Measurements from ENCODE around the gene CCDC137. TPM values are rescaled to one million over a fixed set of nuclear protein-coding genes. Genes with fewer than 3 reads are reported as not detected.

CCDC137 gene
- total RNA-seq, 4 donors from 2014 or later, result 6.7 to 17.1 (median 11.2) TPM

- Histone ChIP-seq H3K9me3 (no peaks in the 10 kb centered on the region), H3K4me3 (no peak overlapping the region), H3K27me3 (peaks cover under 1 to 16% (median 8%) of the 10 kb centered on the region in 3 donors), H3K27ac (no peak overlapping the region), H3K36me3 (no peaks in the 10 kb centered on the region), H3K4me1 (no peaks in the 10 kb centered on the region)
- intact Hi-C loops (cut with DNase I; ENCODE audit: low total_unique reads) (no loop called here), in situ Hi-C loops (cut with MboI; ENCODE audit: low sequenced_read_pairs in 4 of 4) (no loop called here)
- TF ChIP-seq CTCF (IDR thresholded peaks at IDR 0.05 in 4 of 5, conservative IDR thresholded peaks at IDR 0.05 in 1 of 5) (no peak), POLR2A (IDR thresholded peaks at IDR 0.05) (no peak)
- ATAC-seq (no peak), DNase-seq (no peak)
Measured at GRCh38 chr17:81655378-81656117, 11.0 kb upstream of the CCDC137 start.

DNA sequence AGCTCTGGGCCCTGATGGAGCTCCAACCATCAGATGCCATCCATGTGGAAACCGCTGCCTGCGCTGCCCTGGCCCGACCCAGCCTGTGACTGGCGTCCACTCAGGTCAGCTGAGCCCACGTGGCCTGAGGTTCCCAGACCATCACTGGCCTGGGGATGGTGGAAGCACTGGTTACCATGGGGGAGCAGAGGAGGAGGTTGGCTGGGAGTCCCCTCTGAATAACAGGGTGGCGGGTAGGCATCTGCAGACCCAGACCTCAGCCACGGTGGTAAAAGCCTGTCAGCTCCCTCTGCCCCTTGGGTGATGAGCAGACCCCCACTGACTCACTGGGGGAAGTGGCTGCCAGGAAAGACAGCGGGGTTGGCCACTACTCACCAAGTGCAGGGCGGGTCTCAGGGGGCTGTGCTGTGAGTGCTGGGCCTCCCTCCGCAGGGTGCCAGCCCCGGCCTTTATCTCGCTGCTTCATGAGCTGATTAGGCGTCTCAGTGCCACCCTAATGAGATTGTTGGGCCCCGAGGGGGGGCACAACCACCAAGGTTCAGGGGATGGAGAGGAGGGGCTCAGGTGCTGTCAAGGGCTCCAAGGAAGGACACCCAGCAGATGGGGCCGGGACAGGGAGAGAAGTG lies 10.3 kb upstream of the CCDC137 start, which contains the start of gene PDE6G:
PDE6G (minus strand) TSS at position 425 of the 626 bp plus-strand sequence. CDS start 3,237 bp downstream, outside the sequence.
- no peak within 1 kb of the TSS for H3K27ac ChIP-seq
- no peaks in the 10 kb centered on the region for H3K4me1 ChIP-seq
- ATAC-seq (no peak), DNase-seq (no peak)
- in situ Hi-C loops (cut with MboI; ENCODE audit: low sequenced_read_pairs in 4 of 4) (no loop called here), intact Hi-C loops (cut with DNase I; ENCODE audit: low total_unique reads) (no loop called here)
- no peaks in the 10 kb centered on the region for H3K9me3 ChIP-seq
- no peak within 1 kb of the TSS for H3K4me3 ChIP-seq
- no peak for TF ChIP-seq POLR2A (IDR thresholded peaks at IDR 0.05)
- TF ChIP-seq CTCF (IDR thresholded peaks at IDR 0.05 in 4 of 5, conservative IDR thresholded peaks at IDR 0.05 in 1 of 5), result no peak
- H3K36me3 ChIP-seq, result no peaks in the 10 kb centered on the region
- H3K27me3 ChIP-seq, result peaks cover 0 to 9% (median 4%) of the 10 kb centered on the region in 3 donors

- Histone ChIP-seq H3K27ac (no peak overlapping the region), H3K9me3 (no peaks in the 10 kb centered on the region), H3K4me3 (no peak overlapping the region), H3K27me3 (peaks cover 0 to 6% (median 4%) of the 10 kb centered on the region in 3 donors), H3K36me3 (no peaks in the 10 kb centered on the region), H3K4me1 (no peaks in the 10 kb centered on the region)
- TF ChIP-seq CTCF (IDR thresholded peaks at IDR 0.05 in 4 of 5, conservative IDR thresholded peaks at IDR 0.05 in 1 of 5) (no peak), POLR2A (IDR thresholded peaks at IDR 0.05) (no peak)
- in situ Hi-C loops (cut with MboI; ENCODE audit: low sequenced_read_pairs in 4 of 4) (no loop called here), intact Hi-C loops (cut with DNase I; ENCODE audit: low total_unique reads) (no loop called here)
- DNase-seq (no peak), ATAC-seq (no peak)
Measured at GRCh38 chr17:81656835-81657234, 9.7 kb upstream of the CCDC137 start.

- H3K4me3 ChIP-seq, result no peak overlapping the region
- no peak for DNase-seq
- intact Hi-C loops (cut with DNase I; ENCODE audit: low total_unique reads), result no loop called here
- no peak overlapping the region for H3K27ac ChIP-seq
- no peaks in the 10 kb centered on the region for H3K9me3 ChIP-seq
- H3K4me1 ChIP-seq, result no peaks in the 10 kb centered on the region
- no peak for TF ChIP-seq CTCF (IDR thresholded peaks at IDR 0.05 in 4 of 5, conservative IDR thresholded peaks at IDR 0.05 in 1 of 5)
- no peak for TF ChIP-seq POLR2A (IDR thresholded peaks at IDR 0.05)
- ATAC-seq, result no peak
- no peaks in the 10 kb centered on the region for H3K27me3 ChIP-seq
- H3K36me3 ChIP-seq, result no peaks in the 10 kb centered on the region
- in situ Hi-C loops (cut with MboI; ENCODE audit: low sequenced_read_pairs in 4 of 4), result no loop called here
Measured at GRCh38 chr17:81659038-81659437, 7.5 kb upstream of the CCDC137 start.
